TTC549 (cell line): Measurements from ENCODE around the gene ANKRD65.
"Not testable (repeated sequence)": the region's sequence is repeated elsewhere in the genome, so short reads cannot be mapped to it uniquely, and the experiment has no call there.

Experiments used
- FAIRE-seq: peaks from 2 replicates; lab custom pipeline; 2012; peaks lifted over from hg19 to GRCh38; lab: Jason Lieb, UNC

Gene ANKRD65

DNA sequence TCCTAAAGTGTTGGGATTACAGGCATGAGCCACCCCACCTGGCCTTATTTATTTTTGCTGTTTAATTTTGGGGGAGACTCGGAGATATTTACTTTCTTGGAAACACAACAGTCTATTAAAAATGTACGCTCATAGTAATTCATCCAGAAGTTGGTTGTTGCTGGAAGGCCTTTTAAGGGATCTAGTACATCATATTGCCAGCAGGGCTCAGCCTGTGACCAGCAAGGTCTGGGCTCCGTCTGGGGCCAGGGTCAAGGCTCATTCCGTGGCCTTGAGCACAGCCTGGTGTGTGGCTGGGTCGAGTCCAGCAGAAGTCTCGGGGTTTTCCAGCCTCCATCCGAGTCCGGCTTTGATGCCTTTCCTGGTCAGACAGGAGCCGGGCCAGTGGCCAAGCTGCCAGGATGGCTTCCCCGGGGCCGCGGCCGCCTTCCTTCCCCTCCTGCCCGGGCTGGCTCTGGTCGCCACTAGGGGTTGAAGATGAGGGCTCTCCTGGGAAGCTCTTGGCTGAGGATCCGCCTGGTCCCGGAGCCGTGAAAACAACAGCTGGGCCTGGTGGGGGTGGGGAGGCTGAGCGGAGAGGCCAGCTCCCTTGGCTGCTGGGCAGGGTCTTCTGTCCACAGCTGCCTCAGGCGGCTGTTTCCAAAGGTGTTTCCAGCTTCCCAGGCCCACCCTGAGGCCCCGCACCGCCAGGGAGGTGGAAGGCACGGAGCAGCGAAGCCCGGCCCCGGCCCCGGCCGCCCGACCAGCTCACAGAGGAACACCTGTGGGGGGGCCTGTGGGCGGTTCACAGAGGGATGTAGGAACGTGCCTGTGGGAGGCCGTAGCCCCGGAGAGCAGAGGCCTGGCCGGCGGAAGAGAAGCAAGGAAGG is 9.3 kb upstream of the ANKRD65 start:
- no peak for FAIRE-seq

DNA sequence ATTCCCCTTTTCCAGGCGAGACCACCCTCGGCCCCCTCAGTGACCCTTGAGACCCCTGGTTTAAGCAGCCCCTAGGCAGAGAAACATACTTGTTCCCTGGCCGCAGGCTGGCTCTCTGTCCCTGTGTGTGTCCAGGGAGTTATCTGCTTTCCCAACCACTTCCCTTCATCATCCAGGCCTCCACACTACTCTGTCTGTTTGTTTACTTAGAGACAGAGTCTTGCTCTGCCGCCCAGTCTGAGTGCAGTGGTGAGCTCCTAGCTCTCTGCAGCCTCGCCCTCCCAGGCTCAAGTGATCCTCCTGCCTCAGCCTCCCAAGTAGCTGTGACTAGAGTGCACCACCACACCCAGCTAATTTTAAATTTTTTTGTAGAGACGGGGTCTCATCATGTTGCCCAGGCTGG is 8.6 kb upstream of the ANKRD65 start:
- no peak for FAIRE-seq

DNA sequence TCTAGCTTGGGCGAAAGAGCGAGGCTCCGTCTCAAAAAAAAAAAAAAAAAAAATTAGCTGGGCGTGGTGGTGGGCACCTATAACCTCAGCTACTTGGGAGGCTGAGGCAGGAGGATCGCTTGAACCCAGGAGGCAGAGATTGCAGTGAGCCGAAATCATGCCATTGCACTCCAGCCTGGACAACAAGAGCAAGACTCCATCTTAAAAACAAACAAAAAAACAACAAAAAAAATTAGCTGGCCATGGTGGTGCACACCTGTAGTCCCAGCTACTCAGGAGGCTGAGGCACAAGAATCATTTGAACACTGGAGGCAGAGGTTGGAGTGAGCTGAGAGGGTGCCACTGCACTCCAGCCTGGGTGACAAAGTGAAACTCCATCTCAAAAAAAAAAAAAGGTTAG is 7.9 kb upstream of the ANKRD65 start:
- FAIRE-seq: not testable (repeated sequence)

DNA sequence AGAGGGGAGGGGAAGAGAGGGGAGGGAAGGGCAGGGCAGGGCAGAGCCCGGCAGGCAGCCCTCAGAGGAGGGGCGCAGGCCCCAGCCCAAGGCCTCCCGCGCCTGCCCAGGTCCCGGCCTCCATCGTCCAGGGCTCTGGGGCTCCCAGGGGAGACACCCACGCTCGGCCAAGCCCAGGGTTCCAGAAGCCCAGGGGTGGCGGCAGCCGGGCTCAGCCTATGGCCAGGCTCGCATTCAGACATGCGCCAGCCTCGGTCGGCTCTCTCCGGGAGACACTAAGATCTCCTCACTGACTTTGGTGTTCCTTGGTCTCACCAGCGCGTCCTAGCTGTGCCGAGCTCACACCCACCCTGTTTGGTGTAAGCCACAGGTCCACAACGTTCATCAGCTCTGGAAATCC is 7.1 kb upstream of the ANKRD65 start:
- no peak for FAIRE-seq

DNA sequence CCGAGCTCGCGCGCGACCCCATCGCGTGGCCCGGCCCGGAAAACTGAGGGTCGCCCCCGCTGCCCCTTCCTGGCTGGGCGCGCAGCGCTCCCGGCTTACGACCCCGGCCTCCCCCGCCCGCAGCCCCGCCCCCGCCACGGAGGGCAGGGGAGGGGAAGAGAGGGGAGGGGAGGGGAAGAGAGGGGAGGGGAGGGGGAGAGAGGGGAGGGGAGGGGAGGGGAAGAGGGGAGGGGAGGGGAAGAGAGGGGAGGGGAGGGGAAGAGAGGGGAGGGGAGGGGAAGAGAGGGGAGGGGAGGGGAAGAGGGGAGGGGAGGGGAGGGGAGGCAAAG is 6.7 kb upstream of the ANKRD65 start:
- no peak for FAIRE-seq

DNA sequence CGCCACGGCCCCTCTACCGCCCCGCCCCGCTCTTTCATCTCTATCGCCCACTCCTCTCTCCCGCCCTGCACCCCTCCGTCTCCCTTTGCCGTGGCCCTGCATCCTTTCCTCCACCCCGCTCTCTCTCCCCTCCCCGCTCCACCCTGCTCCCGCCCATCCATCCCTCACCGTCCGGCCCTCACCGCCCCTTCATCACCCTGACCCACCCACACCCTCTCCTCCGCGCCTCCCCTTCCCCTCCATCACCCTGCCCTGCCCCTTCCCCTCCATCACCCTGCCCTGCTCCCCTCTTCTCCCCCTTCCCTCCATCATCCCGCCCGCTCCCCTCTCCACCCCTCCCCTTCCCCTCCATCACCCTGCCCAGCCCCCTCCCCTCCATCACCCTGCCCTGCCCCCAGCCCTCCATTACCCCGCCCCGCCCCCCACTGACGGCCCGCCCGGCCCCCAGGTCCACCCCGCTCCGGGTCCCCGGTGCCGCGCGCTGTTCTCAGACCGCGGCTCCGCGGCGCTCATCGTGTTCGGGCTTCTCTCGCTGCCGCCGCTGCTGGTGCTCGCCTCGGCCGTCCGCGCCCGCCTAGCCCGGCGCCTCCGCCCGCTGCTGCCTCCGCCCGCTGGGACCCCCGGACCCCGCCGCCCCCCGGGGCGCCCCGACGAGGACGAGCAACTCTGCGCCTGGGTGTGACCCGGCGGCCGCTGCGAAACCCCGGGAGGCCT is 6.2 kb upstream of the ANKRD65 start:
- FAIRE-seq: no peak

DNA sequence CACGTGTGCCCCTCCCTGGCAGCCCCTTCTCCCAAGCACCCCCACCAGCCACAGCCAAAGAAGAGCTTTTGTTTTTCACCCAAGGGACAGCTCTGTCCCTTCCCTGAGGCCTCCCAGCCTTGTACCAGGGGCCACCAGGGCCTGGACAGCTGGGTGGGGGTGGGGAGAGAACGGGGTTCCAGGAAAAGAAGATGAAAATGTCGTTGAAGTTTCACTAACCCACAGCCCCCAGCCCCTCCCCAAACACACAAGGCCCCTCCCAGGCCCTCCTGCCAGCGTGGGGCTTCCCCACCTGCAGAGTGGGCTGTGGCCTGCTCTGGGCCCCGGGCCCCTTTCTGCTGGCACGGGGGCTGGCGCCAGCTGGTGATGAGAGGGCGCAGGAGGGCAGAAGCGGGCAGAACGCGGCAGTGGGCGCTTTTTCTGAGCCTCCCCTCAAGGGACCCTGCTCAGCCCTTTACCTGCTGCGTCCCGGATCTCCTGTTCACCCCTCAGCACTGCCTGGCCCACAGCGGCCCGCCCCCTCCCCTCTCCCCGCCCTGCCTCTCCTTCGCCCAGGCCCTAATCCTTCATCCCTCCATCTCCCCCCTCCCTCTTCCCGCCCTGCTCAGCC is 5.5 kb upstream of the ANKRD65 start:
- FAIRE-seq: no peak

DNA sequence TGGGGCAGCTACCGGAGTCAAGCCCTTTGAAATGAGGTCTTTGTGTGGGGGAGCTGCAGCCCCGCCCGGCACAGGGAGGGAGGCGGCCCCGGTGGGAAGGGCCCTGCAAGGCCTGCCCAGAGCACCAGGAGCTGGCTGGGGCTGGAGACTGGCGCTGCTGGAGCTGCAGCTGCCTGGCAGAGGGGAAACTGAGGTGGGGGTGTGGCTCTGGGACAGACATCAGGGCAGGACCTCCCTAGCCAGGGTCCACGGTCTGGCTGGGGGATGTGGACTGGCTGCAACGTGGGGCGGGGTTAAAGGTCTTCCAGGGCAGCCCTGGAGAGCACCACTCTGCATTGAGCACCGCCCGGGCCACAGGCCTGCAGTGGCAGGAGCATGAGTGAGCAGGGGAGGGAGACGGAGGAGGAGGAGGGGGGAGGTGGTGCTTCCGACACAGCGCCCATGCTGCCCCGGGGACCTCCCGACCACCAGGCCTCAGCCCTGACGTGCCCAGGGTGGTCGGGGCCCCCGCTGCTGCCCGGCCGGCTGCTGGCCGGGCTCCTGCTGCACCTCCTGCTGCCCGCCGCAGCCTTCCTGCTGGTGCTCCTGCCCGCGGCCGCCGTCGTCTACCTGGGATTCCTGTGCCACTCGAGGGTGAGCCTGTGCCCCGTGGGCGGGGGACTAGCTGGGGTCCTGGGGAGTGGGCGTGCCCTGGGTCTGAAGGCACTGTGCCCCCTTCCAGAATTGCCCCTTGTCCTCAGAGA is 4.8 kb upstream of the ANKRD65 start:
- FAIRE-seq: no peak

DNA sequence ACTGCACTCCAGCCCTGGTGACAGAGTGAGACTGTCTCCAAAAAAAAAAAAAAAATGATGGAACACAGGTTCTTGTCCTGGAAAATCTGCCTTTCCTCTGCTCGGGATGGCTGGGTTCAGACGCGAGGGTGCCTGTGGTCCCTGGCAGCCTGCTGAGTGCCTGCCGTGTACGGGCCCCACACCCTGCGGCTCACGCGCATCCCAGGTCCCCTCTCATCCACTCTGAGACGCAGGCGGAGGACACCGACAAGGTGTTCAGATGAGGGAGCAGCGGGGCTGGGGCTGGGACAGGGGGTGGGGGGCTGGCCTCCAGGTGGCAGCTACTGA is 4.3 kb upstream of the ANKRD65 start:
- no peak for FAIRE-seq

DNA sequence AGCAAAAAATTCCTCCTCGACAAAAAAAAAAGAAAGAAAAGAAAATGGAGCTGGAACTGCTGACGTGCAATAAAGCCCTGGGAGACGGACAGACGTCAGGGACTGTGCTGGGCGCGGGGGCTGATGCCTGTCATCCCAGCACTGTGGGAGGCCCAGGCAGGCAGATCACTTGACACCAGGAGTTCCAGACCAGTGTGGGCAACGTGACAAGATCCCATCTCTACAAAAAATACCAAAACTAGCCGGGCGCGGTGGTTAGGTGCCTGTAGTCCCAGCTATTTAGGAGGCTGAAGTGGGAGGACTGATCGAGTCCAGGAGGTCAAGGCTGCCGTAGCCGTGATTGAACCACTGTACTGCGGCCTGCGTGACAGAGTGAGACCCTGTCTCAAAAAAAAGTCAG is 3.6 kb upstream of the ANKRD65 start:
- FAIRE-seq: no peak

DNA sequence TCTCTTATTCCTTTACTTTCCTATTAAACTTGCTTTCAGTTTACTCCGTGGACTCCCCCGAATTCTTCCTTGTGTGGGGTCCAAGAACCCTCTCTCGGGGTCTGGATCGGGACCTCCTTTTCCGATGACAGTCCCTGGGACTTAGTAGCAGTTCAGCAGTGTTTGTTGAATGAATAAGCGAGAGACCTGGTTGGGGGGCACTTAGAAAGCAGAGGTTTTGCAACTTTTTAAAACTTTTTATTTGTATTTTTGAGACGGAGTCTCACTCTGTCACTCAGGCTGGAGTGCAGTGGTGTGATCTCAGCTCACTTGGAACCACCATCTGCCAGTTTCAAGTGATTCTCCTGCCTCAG is 2.1 kb upstream of the ANKRD65 start:
- FAIRE-seq: no peak

DNA sequence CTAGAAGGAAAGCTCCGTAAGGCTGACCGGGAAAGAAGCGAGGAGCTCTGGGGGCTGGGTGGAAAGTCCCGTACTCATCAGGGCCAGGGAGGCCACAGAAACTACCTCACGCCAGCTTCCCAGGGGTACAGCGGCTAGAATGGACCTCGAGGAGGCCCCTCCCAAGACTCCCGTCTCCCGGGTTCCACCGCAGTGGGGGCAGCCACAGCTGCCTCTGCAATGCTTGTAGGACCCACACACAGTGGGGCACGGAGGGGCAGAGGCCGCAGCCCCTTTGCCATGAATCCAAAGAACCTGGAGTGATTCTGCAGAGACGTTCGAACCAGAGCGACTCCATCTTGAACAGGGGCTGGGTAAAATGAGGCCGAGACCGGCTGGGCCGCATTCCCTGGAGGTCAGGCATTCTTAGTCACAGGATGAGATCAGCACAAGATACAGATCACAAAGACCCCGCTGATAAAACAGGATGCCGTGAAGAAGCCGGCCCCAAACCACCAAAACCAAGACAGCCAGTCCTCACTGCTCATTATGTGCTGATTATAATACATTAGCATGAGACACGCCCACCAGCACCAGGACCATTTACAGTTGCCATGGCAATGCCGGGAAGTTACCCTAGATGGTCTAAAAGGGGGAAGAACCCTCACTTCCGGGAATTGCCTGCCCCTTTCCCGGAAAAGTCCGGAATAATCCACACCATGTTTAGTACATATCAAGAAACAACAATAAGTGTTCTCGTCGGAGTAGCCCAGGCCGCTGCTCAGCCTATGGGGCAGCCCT is 1.6 kb upstream of the ANKRD65 start:
- FAIRE-seq: no peak

DNA sequence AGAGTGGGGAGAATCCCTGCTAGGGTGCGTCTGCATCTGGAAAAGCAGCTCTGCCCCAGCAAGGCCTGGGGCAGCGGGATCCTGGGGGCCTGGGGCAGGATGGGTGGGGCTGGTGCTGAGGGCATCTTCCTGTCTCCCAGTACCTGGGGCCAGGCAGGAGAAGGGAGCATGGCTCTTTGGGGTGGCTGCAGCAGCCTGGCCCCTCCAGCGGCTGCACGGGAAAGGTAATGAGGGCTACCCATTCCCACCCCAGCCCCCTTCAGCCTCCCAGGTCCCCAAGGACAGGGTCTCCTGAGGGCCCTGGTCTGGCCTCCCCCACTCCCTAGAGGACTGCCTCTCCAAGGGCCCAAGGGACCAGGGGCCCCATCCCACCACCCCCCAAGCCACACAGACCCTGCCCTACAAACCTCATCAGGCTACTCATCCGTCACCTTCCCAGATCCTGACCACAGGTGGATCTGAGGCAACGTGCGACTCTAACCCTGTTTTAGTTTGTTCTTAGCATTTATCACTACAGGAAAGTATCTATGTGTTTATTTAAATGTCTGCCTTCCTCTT is 910 bp upstream of the ANKRD65 start:
- no peak for FAIRE-seq

DNA sequence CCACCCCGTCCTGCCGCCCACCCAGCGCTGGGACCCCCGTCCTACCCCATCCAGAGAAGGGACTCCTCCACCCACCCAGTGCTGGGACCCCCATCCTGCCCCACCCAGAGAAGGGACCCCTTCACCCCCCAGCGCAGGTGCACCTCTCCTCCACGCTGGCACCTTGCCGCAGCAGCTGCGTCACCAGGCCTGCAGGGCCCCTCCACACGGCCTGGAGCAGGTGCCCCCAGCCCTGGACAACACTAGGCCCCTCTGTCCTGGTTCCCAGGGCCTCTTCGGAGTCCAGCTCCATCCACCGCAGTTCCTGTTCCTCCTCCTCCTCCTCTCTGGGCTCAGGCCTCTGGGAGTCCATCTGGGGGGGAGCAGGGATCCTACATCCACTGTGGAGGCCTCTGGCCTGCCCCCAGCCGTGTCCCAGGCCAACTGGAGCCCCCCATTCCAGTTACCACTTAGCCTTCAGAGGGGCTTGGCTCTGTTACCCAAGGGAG is 378 bp downstream of the ANKRD65 start:
- FAIRE-seq: no peak

DNA sequence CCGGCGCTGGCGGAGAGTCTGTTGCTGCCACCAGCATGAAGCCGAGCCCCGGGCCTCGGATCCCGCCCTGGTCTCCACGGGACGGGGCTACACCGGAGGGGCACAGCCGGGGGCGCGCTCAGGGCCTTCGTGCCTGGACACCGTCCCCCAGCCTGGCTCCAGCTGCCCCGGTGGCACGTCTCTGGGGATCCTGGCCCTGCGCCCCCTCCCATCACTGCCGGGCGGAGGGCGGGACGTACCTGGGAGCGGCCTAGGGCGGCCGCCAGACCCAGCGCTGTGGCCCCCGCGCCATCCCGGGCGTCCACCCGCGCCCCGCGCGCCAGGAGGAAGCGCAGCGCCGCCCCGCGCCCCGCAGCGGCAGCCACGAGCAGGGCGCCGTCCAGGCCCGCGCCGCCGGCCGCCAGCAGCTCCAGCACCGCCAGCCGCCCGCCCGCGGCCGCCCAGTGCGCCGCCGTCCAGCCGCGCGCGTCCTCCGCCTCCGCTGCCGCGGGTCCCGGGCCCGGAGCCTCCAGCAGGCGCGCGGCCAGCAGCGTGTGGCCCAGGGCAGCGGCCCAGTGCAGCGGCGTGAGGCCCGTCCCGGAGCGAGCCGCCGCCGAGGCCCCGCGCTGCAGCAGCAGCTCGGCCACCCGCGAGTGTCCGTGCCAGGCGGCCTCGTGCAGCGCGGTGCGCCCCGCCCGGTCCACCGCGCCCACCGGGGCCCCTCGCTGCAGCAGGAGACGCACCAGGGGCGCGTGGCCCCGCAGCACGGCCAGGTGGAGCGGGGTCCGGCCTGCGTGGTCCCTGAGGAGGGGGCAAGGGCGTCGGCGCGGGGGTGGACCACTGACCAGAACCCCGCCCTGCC is 1.0 kb downstream of the ANKRD65 start:
- no peak for FAIRE-seq

DNA sequence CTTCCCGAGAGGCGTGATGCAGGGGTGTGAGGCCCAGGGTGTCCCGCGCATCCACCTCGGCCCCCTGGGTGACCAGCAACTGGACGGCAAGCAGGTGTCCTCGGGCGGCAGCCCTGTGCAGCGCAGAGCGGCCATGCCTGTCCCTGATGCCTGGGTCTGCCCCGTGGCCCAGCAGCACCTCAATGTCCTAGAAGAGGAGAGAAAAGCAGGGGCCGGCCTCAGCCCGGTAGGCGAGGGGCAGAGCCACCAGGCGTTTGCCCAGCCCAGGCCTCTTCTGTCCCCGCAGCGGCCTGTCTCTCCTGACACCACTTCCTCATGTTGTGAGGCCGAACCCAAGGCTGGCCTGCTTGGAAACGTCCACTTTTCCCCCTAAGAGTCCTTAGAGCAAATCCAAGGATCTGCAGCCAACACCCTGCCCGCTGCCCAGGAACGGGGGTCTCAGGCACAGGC is 1.7 kb downstream of the ANKRD65 start:
- FAIRE-seq: no peak

DNA sequence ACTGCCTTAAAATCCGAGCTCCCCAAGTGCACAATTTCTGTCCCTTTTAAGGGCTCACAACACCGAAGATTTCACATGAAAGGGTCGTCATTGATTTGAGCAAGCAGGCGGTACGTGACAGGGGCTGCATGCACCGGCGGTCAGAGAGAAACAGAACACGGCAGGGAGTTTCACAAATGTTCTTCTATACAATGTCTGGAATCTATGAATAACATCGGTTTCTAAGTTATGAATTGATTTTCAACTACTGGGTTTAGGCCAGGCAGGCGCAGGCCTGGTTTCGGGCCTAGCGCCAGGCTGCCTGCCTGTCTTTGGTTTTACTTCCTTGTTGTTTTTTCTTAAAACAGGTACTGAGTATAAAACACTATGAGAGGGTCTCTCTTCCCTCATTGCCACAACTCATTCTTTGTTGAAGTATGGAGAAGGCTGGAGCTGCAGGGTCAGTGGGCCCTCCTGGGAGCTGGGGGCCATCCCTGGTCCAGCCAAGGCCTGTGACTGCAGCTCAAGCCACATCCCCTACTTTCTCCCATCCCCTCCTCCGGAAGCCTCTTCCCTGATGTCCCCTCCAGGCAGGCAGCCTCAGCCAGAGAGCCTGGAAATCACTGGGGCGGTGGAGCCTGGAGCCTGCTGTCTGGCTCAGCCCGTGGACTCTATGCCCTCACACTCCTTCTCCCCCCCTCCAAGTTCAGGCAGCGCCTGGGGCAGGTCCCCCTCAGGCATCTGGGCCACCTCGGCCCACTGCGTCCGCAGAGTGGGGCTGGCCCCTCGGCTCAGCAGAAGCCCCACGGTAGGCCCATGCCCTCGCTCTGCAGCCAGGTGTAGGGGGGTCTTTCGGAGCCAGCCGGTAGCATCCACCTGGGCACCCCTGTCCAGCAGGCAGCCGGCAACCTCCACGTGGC is 2.4 kb downstream of the ANKRD65 start:
- FAIRE-seq: no peak

DNA sequence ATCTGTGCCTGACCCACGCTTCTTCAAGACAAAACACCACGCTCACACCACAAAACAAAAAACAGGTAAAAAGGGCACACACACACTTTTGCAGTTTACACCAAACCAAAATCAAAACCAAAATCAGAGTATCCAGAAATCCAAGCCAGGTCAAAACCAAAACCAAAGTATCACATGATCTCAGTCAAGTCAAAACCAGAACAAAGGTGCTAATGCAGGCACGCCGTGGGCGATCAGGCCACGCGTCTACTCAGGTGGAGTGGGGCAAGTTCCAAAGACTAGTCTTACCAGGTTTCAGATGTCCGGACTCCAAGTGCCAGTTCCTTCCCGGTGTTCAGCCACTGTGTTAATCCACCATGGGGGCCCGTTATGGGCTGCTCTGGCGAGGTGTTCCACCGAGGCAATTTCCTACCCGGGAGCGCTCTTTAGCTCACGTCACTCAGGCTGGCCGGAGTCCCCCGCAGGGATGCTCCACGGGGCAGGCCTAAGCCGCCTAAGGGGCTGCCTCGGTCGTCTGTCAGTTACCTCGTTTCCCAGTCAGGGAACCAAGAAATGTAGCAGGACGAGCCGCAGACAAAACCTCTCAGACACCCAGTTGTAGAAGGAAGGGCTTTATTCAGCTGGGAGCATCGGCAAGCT is 3.1 kb downstream of the ANKRD65 start:
- not testable (repeated sequence) for FAIRE-seq

DNA sequence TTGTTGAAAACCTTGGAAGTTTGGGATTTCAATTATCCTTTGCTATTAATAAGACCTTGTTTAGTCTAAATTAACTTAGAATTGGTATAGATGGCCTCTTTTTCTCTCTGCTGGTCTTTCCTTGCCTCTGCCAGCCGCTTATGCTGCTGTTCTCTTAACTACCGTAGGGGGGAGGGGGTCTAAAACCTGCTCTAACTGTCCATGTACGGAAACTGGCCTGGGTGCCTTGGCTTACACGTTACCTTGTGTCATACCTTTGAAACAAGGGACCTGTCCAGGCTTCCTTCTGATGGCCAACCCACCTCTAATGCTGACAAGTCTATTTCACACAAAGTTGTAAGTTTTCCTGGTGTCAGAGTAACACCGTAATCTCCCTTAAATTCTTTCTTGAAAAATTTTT is 3.7 kb downstream of the ANKRD65 start:
- FAIRE-seq: not testable (repeated sequence)
